Loucy (cell line): ENCODE measurements around the gene LTB.

ENCODE experiments used
- H2AFZ ChIP-seq: fragments of 200-600 bp; sonication (generic); 2 replicates; pipeline ENCODE4 v1.6.0; 2016; ENCODE audit warnings: antibody characterized with exemption, mild to moderate bottlenecking, low read length, moderate library complexity
- H3F3A ChIP-seq: fragments of 200-600 bp; 2 replicates; pipeline ENCODE4 v1.6.0; 2016; ENCODE audit warnings: antibody characterized with exemption, low read depth, mild to moderate bottlenecking
- H3K27me3 ChIP-seq: fragments of 200-600 bp; sonication (generic); 2 replicates; pipeline ENCODE4 v1.6.1; 2014; ENCODE audit warnings: low read length, mild to moderate bottlenecking; ENCODE audit not compliant: insufficient read depth, poor library complexity, severe bottlenecking
- H3K36me3 ChIP-seq: fragments of 200-600 bp; sonication (generic); 2 replicates; pipeline ENCODE4 v1.6.1; 2016; ENCODE audit warnings: low read length; ENCODE audit not compliant: insufficient read depth
- H3K4me1 ChIP-seq: fragments of 200-600 bp; sonication (generic); 2 replicates; pipeline ENCODE4 v1.5.1; 2014; ENCODE audit warnings: low read length, mild to moderate bottlenecking; ENCODE audit not compliant: insufficient read depth, poor library complexity, severe bottlenecking
- H3K4me2 ChIP-seq: fragments of 200-600 bp; sonication (generic); 2 replicates; pipeline ENCODE4 v1.6.0; 2014; ENCODE audit warnings: antibody characterized with exemption, low read length, low read depth, mild to moderate bottlenecking; ENCODE audit not compliant: poor library complexity, severe bottlenecking
- H3K4me3 ChIP-seq: fragments of 200-600 bp; sonication (generic); 2 replicates; pipeline ENCODE4 v1.5.1; 2014; ENCODE audit warnings: low read length, mild to moderate bottlenecking, mixed read lengths; ENCODE audit not compliant: poor library complexity, severe bottlenecking
- H3K79me2 ChIP-seq: fragments of 200-600 bp; sonication (generic); 2 replicates; pipeline ENCODE4 v1.6.1; 2014; ENCODE audit warnings: low read length; ENCODE audit not compliant: insufficient read depth
- H3K9ac ChIP-seq: fragments of 200-600 bp; sonication (generic); 2 replicates; pipeline ENCODE4 v1.6.0; 2014; ENCODE audit warnings: mild to moderate bottlenecking, low read depth, low read length, moderate library complexity; ENCODE audit not compliant: poor library complexity, severe bottlenecking
- H3K9me2 ChIP-seq: fragments of 200-600 bp; sonication (generic); replicated peaks from 2 replicates; pipeline ENCODE4 v1.6.1; 2016; ENCODE audit warnings: low read depth, low read length, mixed read lengths
- H3K9me3 ChIP-seq: fragments of 200-600 bp; sonication (generic); 2 replicates; pipeline ENCODE4 v1.6.1; 2014; ENCODE audit warnings: mild to moderate bottlenecking, antibody characterized with exemption, low read length, low read depth; ENCODE audit not compliant: insufficient read depth
- H4K20me1 ChIP-seq: fragments of 200-600 bp; sonication (generic); 2 replicates; pipeline ENCODE4 v1.6.0; 2014; ENCODE audit warnings: antibody characterized with exemption, low read length, mild to moderate bottlenecking; ENCODE audit not compliant: insufficient read depth, poor library complexity, severe bottlenecking
- CTCF ChIP-seq: fragments of 200-600 bp; sonication (generic); conservative IDR thresholded peaks from 2 replicates; pipeline ENCODE4 v1.5.1; 2014; ENCODE audit warnings: mild to moderate bottlenecking, antibody characterized with exemption, low read length
- EZH2phosphoT487 ChIP-seq: fragments of 200-600 bp; IDR thresholded peaks from 2 replicates; pipeline ENCODE4 v1.6.1; 2018; ENCODE audit warnings: antibody characterized with exemption, mild to moderate bottlenecking, moderate library complexity, borderline replicate concordance

The LTB gene

GRCh38 chr6:31630177-31630934 is 48.1 kb upstream of the LTB start:
- H4K20me1 ChIP-seq = peaks cover 95% of the 10 kb centered on the region
- H3K9me2 ChIP-seq = no peaks in the 10 kb centered on the region
- H3F3A ChIP-seq = no peaks in the 10 kb centered on the region
- H2AFZ ChIP-seq = no peak overlapping the region
- no peaks in the 10 kb centered on the region for H3K27me3 ChIP-seq
- H3K9ac ChIP-seq = no peak overlapping the region
- peaks cover 99% of the 10 kb centered on the region for H3K36me3 ChIP-seq
- H3K4me1 ChIP-seq = peaks cover 15% of the 10 kb centered on the region
- H3K4me2 ChIP-seq = no peak overlapping the region
- TF ChIP-seq CTCF = no peak
- no peak for TF ChIP-seq EZH2phosphoT487
- H3K9me3 ChIP-seq = no peaks in the 10 kb centered on the region
- peaks cover 91% of the 10 kb centered on the region for H3K79me2 ChIP-seq
- no peak overlapping the region for H3K4me3 ChIP-seq

- TF ChIP-seq CTCF (no peak), EZH2phosphoT487 (no peak)
- no peak overlapping the region for H2AFZ ChIP-seq
- no peak overlapping the region for H3K4me3 ChIP-seq
- H3K9ac ChIP-seq = no peak overlapping the region
- H3K9me3 ChIP-seq = no peaks in the 10 kb centered on the region
- H3F3A ChIP-seq = no peaks in the 10 kb centered on the region
- H4K20me1 ChIP-seq = peaks cover 95% of the 10 kb centered on the region
- H3K4me2 ChIP-seq = no peak overlapping the region
- peaks cover 98% of the 10 kb centered on the region for H3K79me2 ChIP-seq
- H3K9me2 ChIP-seq = no peaks in the 10 kb centered on the region
- peaks cover 98% of the 10 kb centered on the region for H3K36me3 ChIP-seq
- H3K27me3 ChIP-seq = no peaks in the 10 kb centered on the region
- H3K4me1 ChIP-seq = peaks cover 20% of the 10 kb centered on the region
Measured at GRCh38 chr6:31629014-31629413, 46.8 kb upstream of the LTB start.

- no peaks in the 10 kb centered on the region for H3K9me3 ChIP-seq
- no peaks in the 10 kb centered on the region for H3K9me2 ChIP-seq
- no peak overlapping the region for H2AFZ ChIP-seq
- peaks cover 96% of the 10 kb centered on the region for H3K36me3 ChIP-seq
- H3K9ac ChIP-seq = no peak overlapping the region
- no peak for TF ChIP-seq EZH2phosphoT487
- no peak for TF ChIP-seq CTCF
- no peaks in the 10 kb centered on the region for H3K27me3 ChIP-seq
- H4K20me1 ChIP-seq = peaks cover 95% of the 10 kb centered on the region
- H3K79me2 ChIP-seq = peaks cover 99% of the 10 kb centered on the region
- H3K4me3 ChIP-seq = no peak overlapping the region
- H3K4me2 ChIP-seq = peak overlapping the region; percentile 30
- H3F3A ChIP-seq = no peaks in the 10 kb centered on the region
- peaks cover 30% of the 10 kb centered on the region for H3K4me1 ChIP-seq
Measured at GRCh38 chr6:31627690-31628287, 45.6 kb upstream of the LTB start.
